Left lobe of liver (tissue), 2 donors: Measurements from ENCODE around the gene HDX. TPM values are rescaled to one million over a fixed set of nuclear protein-coding genes. Genes with fewer than 3 reads are reported as not detected.
"Not testable (repeated sequence)": the region's sequence is repeated elsewhere in the genome, so short reads cannot be mapped to it uniquely, and the experiment has no call there.

ENCODE experiments used
- ATAC-seq: fragments of 200-7000 bp; cut with Tn5 transposase; one replicate; pipeline ENCODE4 v1.9.1; 2020; ENCODE audit warnings: mild to moderate bottlenecking, moderate library complexity
- DNase-seq: peaks from one replicate; pipeline ENCODE4 v3.0.0-alpha.2; 2020; ENCODE audit warnings: low spot score
- total RNA-seq: library from RNA; stranded (reverse); gene quantifications from one replicate; pipeline ENCODE4 v1.2.1, GENCODE V29; 2021
- donor health status: DM: no; HTN: no; CAD: no; lungs with moderate emphysema.
- donor health status: DM: no; HTN: yes; CAD: no.

HDX gene
- total RNA-seq, 1 donor from 2014 or later = 0.73 TPM

GRCh38 chrX:84339507-84340364 lies 162.5 kb downstream of the HDX start:
- ATAC-seq = peak; percentile 86
- DNase-seq = no peak

GRCh38 chrX:84336646-84337045 lies 165.6 kb downstream of the HDX start:
- DNase-seq (no peak), ATAC-seq (no peak)

DNA sequence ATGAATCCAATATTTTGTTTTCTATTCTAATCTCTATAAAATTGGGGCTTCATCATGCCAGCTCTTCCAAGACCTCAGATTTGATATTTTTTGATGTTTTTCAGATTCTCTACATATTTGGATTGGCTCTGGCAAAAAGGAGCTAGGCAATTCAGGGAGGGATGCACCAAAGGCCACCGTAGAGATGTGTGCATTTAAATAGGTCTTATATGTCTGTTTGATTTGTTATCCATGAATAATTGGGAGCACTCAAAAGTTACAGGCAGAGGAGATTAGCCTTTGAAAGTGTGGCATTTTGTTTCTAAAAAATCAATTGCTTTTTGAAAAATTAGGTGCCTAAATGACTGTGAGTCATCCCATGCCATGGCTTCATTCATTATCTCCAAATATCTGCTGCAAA lies 167.1 kb downstream of the HDX start:
- ATAC-seq (no peak), DNase-seq (no peak)

DNA sequence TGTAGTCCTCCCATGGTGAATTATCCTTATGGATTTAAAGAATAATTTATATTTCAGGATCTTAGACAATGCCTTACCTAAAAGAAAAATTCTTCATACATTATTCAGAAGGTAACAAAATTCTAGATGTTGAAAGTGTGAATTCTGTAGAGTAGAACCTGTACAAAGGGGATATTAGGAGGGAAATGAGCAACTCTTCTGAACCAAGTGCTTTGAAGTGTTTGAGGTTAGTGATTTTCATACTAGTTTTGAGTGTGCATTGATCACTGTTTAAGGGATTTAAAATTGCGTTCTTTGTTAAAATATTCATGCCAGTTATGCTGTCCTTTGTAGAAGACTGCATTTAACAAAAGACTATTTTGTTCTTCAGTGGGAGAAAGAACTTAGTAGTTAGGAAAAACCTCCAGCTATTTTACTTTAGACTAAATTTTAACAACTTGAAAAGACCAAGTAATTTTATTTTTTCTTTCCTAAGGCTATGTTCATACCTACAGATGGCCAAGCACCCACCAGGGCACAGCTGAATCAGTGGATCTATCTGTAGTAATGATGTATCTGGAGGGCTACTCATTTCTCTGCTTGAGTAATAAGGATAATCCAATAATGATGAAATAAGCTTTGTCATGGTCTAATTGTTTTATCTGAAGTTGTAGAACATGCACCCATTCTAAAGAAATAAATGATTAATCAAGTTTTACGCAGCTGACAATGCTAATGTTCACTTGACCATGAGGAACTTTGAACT lies 180.0 kb downstream of the HDX start:
- ATAC-seq (no peak), DNase-seq (no peak)

- DNase-seq (no peak), ATAC-seq (no peak)
These were observed 181.6 kb downstream of the HDX start for GRCh38 chrX:84320614-84321013.

- ATAC-seq (no peak), DNase-seq (no peak)
These were observed 182.2 kb downstream of the HDX start for GRCh38 chrX:84320023-84320422.

DNA sequence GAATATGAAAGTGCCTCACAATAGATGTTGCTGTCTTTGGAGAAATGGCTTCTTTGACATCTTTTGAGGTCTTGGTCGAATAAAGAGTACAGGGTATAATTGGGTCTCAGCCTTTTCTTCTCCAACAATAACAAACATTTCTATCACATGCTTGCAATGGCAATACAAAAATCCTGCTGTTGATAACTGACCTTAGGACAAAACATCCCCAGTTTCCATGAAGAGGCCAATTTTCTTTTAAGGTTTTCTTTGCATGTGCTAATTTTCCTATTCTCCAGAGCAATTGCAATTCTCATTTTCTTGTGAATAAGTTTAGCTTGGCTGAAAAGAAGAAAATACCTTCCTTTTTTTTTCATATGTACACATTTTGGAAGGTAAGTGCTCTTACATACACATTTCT lies 183.6 kb downstream of the HDX start:
- no peak for ATAC-seq
- DNase-seq = no peak

DNA sequence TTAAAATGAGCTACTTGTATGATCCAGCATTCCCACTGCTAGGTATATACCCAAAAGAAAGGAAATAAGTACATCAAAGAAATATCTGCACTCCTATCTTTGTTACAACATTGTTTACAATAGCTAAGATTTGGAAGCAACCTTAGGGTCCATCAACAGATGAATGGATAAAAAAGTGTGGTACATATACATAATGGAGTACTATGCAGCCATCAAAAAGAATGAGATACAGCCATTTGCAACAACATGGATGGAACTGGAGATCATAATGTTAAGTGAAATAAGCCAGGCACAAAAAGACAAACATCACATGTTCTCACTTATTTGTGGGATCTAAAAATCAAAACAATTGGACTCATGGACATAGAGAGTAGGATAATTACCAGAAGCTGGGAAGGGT lies 186.3 kb downstream of the HDX start:
- DNase-seq = not testable (repeated sequence)

More for the DNA sequence above, 186.3 kb downstream of the HDX start:
- not testable (repeated sequence) for ATAC-seq
